Activated T-cell treated with anti-CD3 and anti-CD28 coated beads, Interleukin-2, amount 50 U/mL, for 4 hours (primary cell): ENCODE data around the gene PRR20E. TPM values are rescaled to one million over a fixed set of nuclear protein-coding genes. Genes with fewer than 3 reads are reported as not detected.
"Not testable (repeated sequence)": the region's sequence is repeated elsewhere in the genome, so short reads cannot be mapped to it uniquely, and the experiment has no call there.

Experiments used
- ATAC-seq, 2 donors: fragments of 200-7000 bp; cut with Tn5 transposase; one replicate each; pipeline ENCODE4 v1.10.0; 2021
- DNase-seq: peaks from one replicate; pipeline ENCODE4 v3.0.0-alpha.2; 2020
- H3K27me3 Mint-ChIP-seq: one replicate; pipeline ENCODE4 v1.8.0; 2021; ENCODE audit warnings: low read depth, mixed read lengths
- H3K36me3 Mint-ChIP-seq: one replicate; pipeline ENCODE4 v1.8.0; 2022; ENCODE audit warnings: mixed read lengths; ENCODE audit not compliant: insufficient read depth
- H3K4me1 Mint-ChIP-seq: one replicate; pipeline ENCODE4 v1.8.0; 2021; ENCODE audit warnings: low read depth, mixed read lengths
- H3K4me3 Mint-ChIP-seq: one replicate; pipeline ENCODE4 v1.8.0; 2021; ENCODE audit warnings: mild to moderate bottlenecking, moderate library complexity, mixed read lengths
- H3K9me3 Mint-ChIP-seq: one replicate; pipeline ENCODE4 v1.8.0; 2021; ENCODE audit warnings: mixed read lengths
- total RNA-seq, 3 donors: library from RNA; stranded (reverse); gene quantifications; one replicate each; pipeline ENCODE4 v1.2.1, GENCODE V29; 2021

Gene PRR20E
- total RNA-seq: not detected

GRCh38 chr13:57166897-57167296 lies at the start of gene PRR20E:
Gene PRR20E (plus strand): TSS chr13:57167197. CDS start chr13:57167584, 387 bp downstream.
- not testable (repeated sequence) for DNase-seq, ATAC-seq

GRCh38 chr13:57123681-57124080 lies 43.3 kb upstream of the PRR20E start:
- H3K4me3 Mint-ChIP-seq: no peak overlapping the region
- H3K4me1 Mint-ChIP-seq: no peaks in the 10 kb centered on the region
- no peaks in the 10 kb centered on the region for H3K36me3 Mint-ChIP-seq
- H3K9me3 Mint-ChIP-seq: peaks cover 2% of the 10 kb centered on the region
- H3K27me3 Mint-ChIP-seq: no peaks in the 10 kb centered on the region
- ATAC-seq: no peak
- no peak for DNase-seq

More at GRCh38 chr13:57166897-57167296, at the start of gene PRR20E:
- H3K9me3 Mint-ChIP-seq, H3K36me3 Mint-ChIP-seq, H3K4me3 Mint-ChIP-seq, H3K27me3 Mint-ChIP-seq, H3K4me1 Mint-ChIP-seq: not testable (repeated sequence)

- ATAC-seq: no peak
- H3K4me3 Mint-ChIP-seq: no peak overlapping the region
- no peak for DNase-seq
- no peaks in the 10 kb centered on the region for H3K36me3 Mint-ChIP-seq
- peaks cover 3% of the 10 kb centered on the region for H3K9me3 Mint-ChIP-seq
- no peaks in the 10 kb centered on the region for H3K27me3 Mint-ChIP-seq
- H3K4me1 Mint-ChIP-seq: no peaks in the 10 kb centered on the region
These were observed 38.1 kb upstream of the PRR20E start for GRCh38 chr13:57128909-57129308.

GRCh38 chr13:57136093-57136492 lies 30.9 kb upstream of the PRR20E start:
- no peak for ATAC-seq
- Mint-ChIP-seq H3K36me3 (no peaks in the 10 kb centered on the region), H3K27me3 (no peaks in the 10 kb centered on the region), H3K9me3 (no peaks in the 10 kb centered on the region), H3K4me1 (no peaks in the 10 kb centered on the region), H3K4me3 (no peak overlapping the region)
- DNase-seq: no peak

GRCh38 chr13:57137585-57137984 lies 29.4 kb upstream of the PRR20E start:
- H3K27me3 Mint-ChIP-seq: no peaks in the 10 kb centered on the region
- H3K36me3 Mint-ChIP-seq: no peaks in the 10 kb centered on the region
- DNase-seq (no peak), ATAC-seq (no peak)
- H3K9me3 Mint-ChIP-seq: no peaks in the 10 kb centered on the region
- H3K4me3 Mint-ChIP-seq: no peak overlapping the region
- no peaks in the 10 kb centered on the region for H3K4me1 Mint-ChIP-seq

- H3K9me3 Mint-ChIP-seq: no peaks in the 10 kb centered on the region
- no peak overlapping the region for H3K4me3 Mint-ChIP-seq
- no peak for DNase-seq
- no peaks in the 10 kb centered on the region for H3K27me3 Mint-ChIP-seq
- no peak for ATAC-seq
- H3K4me1 Mint-ChIP-seq: no peaks in the 10 kb centered on the region
- H3K36me3 Mint-ChIP-seq: no peaks in the 10 kb centered on the region
These were observed 28.0 kb upstream of the PRR20E start for GRCh38 chr13:57138988-57139387.

- not testable (repeated sequence) for ATAC-seq, H3K4me1 Mint-ChIP-seq, H3K9me3 Mint-ChIP-seq
These were observed 27.2 kb upstream of the PRR20E start for GRCh38 chr13:57139781-57140180.

GRCh38 chr13:57140235-57140968 lies 26.6 kb upstream of the PRR20E start, which contains the start of gene PRR20A:
Gene PRR20A (plus strand): TSS chr13:57140918. CDS start chr13:57141305, 387 bp downstream.
- H3K27me3 Mint-ChIP-seq, H3K4me3 Mint-ChIP-seq, H3K9me3 Mint-ChIP-seq, ATAC-seq, H3K36me3 Mint-ChIP-seq, DNase-seq, H3K4me1 Mint-ChIP-seq: not testable (repeated sequence)

More at GRCh38 chr13:57139781-57140180, 27.2 kb upstream of the PRR20E start:
- H3K4me3 Mint-ChIP-seq, H3K27me3 Mint-ChIP-seq, H3K36me3 Mint-ChIP-seq, DNase-seq: not testable (repeated sequence)

- H3K36me3 Mint-ChIP-seq, H3K9me3 Mint-ChIP-seq, H3K4me1 Mint-ChIP-seq, H3K27me3 Mint-ChIP-seq, ATAC-seq, DNase-seq, H3K4me3 Mint-ChIP-seq: not testable (repeated sequence)
These were observed 19.8 kb upstream of the PRR20E start, which contains the start of gene PRR20B for GRCh38 chr13:57147188-57147587. Gene PRR20B (plus strand): TSS chr13:57147488. CDS start chr13:57147875, 387 bp downstream.

- DNase-seq, H3K4me1 Mint-ChIP-seq, H3K36me3 Mint-ChIP-seq, H3K27me3 Mint-ChIP-seq, ATAC-seq, H3K4me3 Mint-ChIP-seq, H3K9me3 Mint-ChIP-seq: not testable (repeated sequence)
These were observed 18.9 kb upstream of the PRR20E start for GRCh38 chr13:57148106-57148505.

- H3K4me3 Mint-ChIP-seq, H3K36me3 Mint-ChIP-seq, H3K9me3 Mint-ChIP-seq, DNase-seq, H3K4me1 Mint-ChIP-seq, ATAC-seq, H3K27me3 Mint-ChIP-seq: not testable (repeated sequence)
These were observed 13.2 kb upstream of the PRR20E start, which contains the start of gene PRR20C for GRCh38 chr13:57153761-57154160. Gene PRR20C (plus strand): TSS chr13:57154061. CDS start chr13:57154448, 387 bp downstream.

- not testable (repeated sequence) for H3K4me1 Mint-ChIP-seq, H3K4me3 Mint-ChIP-seq, ATAC-seq, H3K9me3 Mint-ChIP-seq, H3K36me3 Mint-ChIP-seq, DNase-seq, H3K27me3 Mint-ChIP-seq
These were observed 6.7 kb upstream of the PRR20E start, which contains the start of gene PRR20D for GRCh38 chr13:57160332-57160731. Gene PRR20D (plus strand): TSS chr13:57160632. CDS start chr13:57161019, 387 bp downstream.

- Mint-ChIP-seq H3K36me3 (no peaks in the 10 kb centered on the region), H3K4me1 (no peaks in the 10 kb centered on the region), H3K4me3 (no peak overlapping the region), H3K9me3 (peaks cover 5% of the 10 kb centered on the region), H3K27me3 (no peaks in the 10 kb centered on the region)
- DNase-seq (no peak), ATAC-seq (no peak)
These were observed 24.7 kb downstream of the PRR20E start for GRCh38 chr13:57191667-57192066.

GRCh38 chr13:57212989-57213388 lies 46.0 kb downstream of the PRR20E start:
- no peak for DNase-seq
- peaks cover 10% of the 10 kb centered on the region for H3K9me3 Mint-ChIP-seq
- no peaks in the 10 kb centered on the region for H3K36me3 Mint-ChIP-seq
- H3K4me1 Mint-ChIP-seq: no peaks in the 10 kb centered on the region
- ATAC-seq: no peak
- no peak overlapping the region for H3K4me3 Mint-ChIP-seq
- no peaks in the 10 kb centered on the region for H3K27me3 Mint-ChIP-seq
